Umbilical cord (tissue), 2 donors: ENCODE data around the gene HP1BP3. TPM values are rescaled to one million over a fixed set of nuclear protein-coding genes. Genes with fewer than 3 reads are reported as not detected.

ENCODE experiments used
- DNase-seq: peaks from one replicate; pipeline ENCODE4 v3.0.0-alpha.2; 2015; ENCODE audit warnings: low spot score
- total RNA-seq: library from RNA; depleted of rRNA; stranded (reverse); fragments of >200 nt; gene quantifications from one replicate; pipeline ENCODE4 v1.2.3, GENCODE V29; 2014; ENCODE audit warnings: low replicate concordance; ENCODE audit not compliant: insufficient read depth

The HP1BP3 gene
- total RNA-seq, 1 donor from 2014 or later = 393 TPM

- no peak for DNase-seq
These were observed 93.5 kb downstream of the HP1BP3 start for GRCh38 chr1:20693623-20694022.

Other genes with a start within 250 kb of the HP1BP3 start
- gene FAM43B, start 234.7 kb downstream of the HP1BP3 start, total RNA-seq = 0.48 TPM
- gene CDA, start 198.2 kb downstream of the HP1BP3 start, total RNA-seq = not detected
- gene PINK1, start 153.8 kb downstream of the HP1BP3 start, total RNA-seq = 61.9 TPM
- gene DDOST, start 125.9 kb downstream of the HP1BP3 start, total RNA-seq = 246 TPM
- gene KIF17, start 69.3 kb downstream of the HP1BP3 start, total RNA-seq = not detected
- 0.96 TPM for gene SH2D5, start 54.6 kb downstream of the HP1BP3 start, total RNA-seq